Measurements from ENCODE around the gene CDC73.
A peak's percentile ranks its signal among the peaks of the same experiment; 100 is the strongest.

The CDC73 gene

GRCh38 chr1:193121616-193122593 is at the start of gene CDC73:
CDC73 (plus strand) TSS chr1:193122031; CDS start chr1:193122201, 170 bp downstream.
- TF ChIP-seq CTCF (IDR thresholded peaks at IDR 0.05; ENCODE audit: control insufficient read depth, insufficient read depth, low read depth, low read length, missing control alignments) = peak; percentile 79
- peak; percentile 84 for DNase-seq (ENCODE audit: low read depth)
- peak within 1 kb of the TSS; percentile 90 for H3K4me3 ChIP-seq (ENCODE audit: control insufficient read depth, low read depth, low read length)

GRCh38 chr1:193077991-193078390 is 43.8 kb upstream of the CDC73 start:
- no peak for DNase-seq (ENCODE audit: low read depth)
- no peak for TF ChIP-seq CTCF (IDR thresholded peaks at IDR 0.05; ENCODE audit: control insufficient read depth, insufficient read depth, low read depth, low read length, missing control alignments)
- H3K4me3 ChIP-seq (ENCODE audit: control insufficient read depth, low read depth, low read length) = no peak overlapping the region

- no peak overlapping the region for H3K4me3 ChIP-seq (ENCODE audit: control insufficient read depth, low read depth, low read length)
- no peak for DNase-seq (ENCODE audit: low read depth)
- TF ChIP-seq CTCF (IDR thresholded peaks at IDR 0.05; ENCODE audit: control insufficient read depth, insufficient read depth, low read depth, low read length, missing control alignments) = no peak
These were observed 42.6 kb upstream of the CDC73 start for GRCh38 chr1:193079187-193079586.

GRCh38 chr1:193083365-193084088 is 38.3 kb upstream of the CDC73 start:
- H3K4me3 ChIP-seq (ENCODE audit: control insufficient read depth, low read depth, low read length) = no peak overlapping the region
- DNase-seq (ENCODE audit: low read depth) = no peak
- no peak for TF ChIP-seq CTCF (IDR thresholded peaks at IDR 0.05; ENCODE audit: control insufficient read depth, insufficient read depth, low read depth, low read length, missing control alignments)

GRCh38 chr1:193085263-193085662 is 36.6 kb upstream of the CDC73 start:
- TF ChIP-seq CTCF (IDR thresholded peaks at IDR 0.05; ENCODE audit: control insufficient read depth, insufficient read depth, low read depth, low read length, missing control alignments) = no peak
- no peak for DNase-seq (ENCODE audit: low read depth)
- H3K4me3 ChIP-seq (ENCODE audit: control insufficient read depth, low read depth, low read length) = no peak overlapping the region

GRCh38 chr1:193086342-193086741 is 35.5 kb upstream of the CDC73 start:
- no peak for TF ChIP-seq CTCF (IDR thresholded peaks at IDR 0.05; ENCODE audit: control insufficient read depth, insufficient read depth, low read depth, low read length, missing control alignments)
- DNase-seq (ENCODE audit: low read depth) = no peak
- H3K4me3 ChIP-seq (ENCODE audit: control insufficient read depth, low read depth, low read length) = no peak overlapping the region

Data from AG09309 (cell line).